HuH-7.5 (cell line): Measurements from ENCODE around the gene FST.

Source experiments
- DNase-seq: peaks from one replicate; pipeline ENCODE4 v3.0.0; 2011; ENCODE audit warnings: low spot score

Gene FST

GRCh38 chr5:53480416-53481158 is at the start of gene FST:
Gene FST (plus strand): TSS chr5:53480629. CDS start chr5:53480792, 163 bp downstream.
- DNase-seq: peak; percentile 13

GRCh38 chr5:53431665-53432064 is 48.8 kb upstream of the FST start:
- no peak for DNase-seq

- DNase-seq: no peak
These were observed 47.4 kb upstream of the FST start for GRCh38 chr5:53433026-53433425.

- DNase-seq: no peak
These were observed 45.9 kb upstream of the FST start for GRCh38 chr5:53434541-53434940.

- DNase-seq: no peak
These were observed 43.8 kb upstream of the FST start for GRCh38 chr5:53436480-53437191.

GRCh38 chr5:53438079-53438478 is 42.4 kb upstream of the FST start:
- no peak for DNase-seq

- no peak for DNase-seq
These were observed 41.6 kb upstream of the FST start for GRCh38 chr5:53438486-53439472.

GRCh38 chr5:53442961-53443360 is 37.5 kb upstream of the FST start:
- DNase-seq: no peak

GRCh38 chr5:53445569-53445968 is 34.9 kb upstream of the FST start:
- DNase-seq: no peak

GRCh38 chr5:53446908-53447307 is 33.5 kb upstream of the FST start:
- no peak for DNase-seq

GRCh38 chr5:53448851-53449250 is 31.6 kb upstream of the FST start:
- no peak for DNase-seq

- DNase-seq: no peak
These were observed 26.3 kb upstream of the FST start for GRCh38 chr5:53453898-53454718.

GRCh38 chr5:53454719-53455000 is 25.8 kb upstream of the FST start:
- no peak for DNase-seq

- DNase-seq: no peak
These were observed 24.1 kb upstream of the FST start for GRCh38 chr5:53456366-53456765.

GRCh38 chr5:53463909-53464621 is 16.4 kb upstream of the FST start:
- no peak for DNase-seq

GRCh38 chr5:53464722-53465121 is 15.7 kb upstream of the FST start:
- DNase-seq: no peak

- DNase-seq: no peak
These were observed 10.3 kb upstream of the FST start for GRCh38 chr5:53469946-53470687.

GRCh38 chr5:53472279-53472678 is 8.2 kb upstream of the FST start:
- no peak for DNase-seq

GRCh38 chr5:53472720-53473510 is 7.5 kb upstream of the FST start:
- DNase-seq: no peak

- DNase-seq: no peak
These were observed 6.8 kb upstream of the FST start for GRCh38 chr5:53473633-53474032.
